Measurements from ENCODE around the gene TMEM184B. TPM values are rescaled to one million over a fixed set of nuclear protein-coding genes. Genes with fewer than 3 reads are reported as not detected.

The TMEM184B gene
- total RNA-seq, 4 donors from 2014 or later, result 39.4 to 108 (median 75.3) TPM

- TF ChIP-seq EP300 (IDR thresholded peaks at IDR 0.05) (no peak), CTCF (IDR thresholded peaks at IDR 0.05) (no peak), POLR2AphosphoS5 (IDR thresholded peaks at IDR 0.05) (no peak), POLR2A (IDR thresholded peaks at IDR 0.05; ENCODE audit: low read depth) (no peak)
- no peak for DNase-seq (ENCODE audit: extremely low spot score)
Measured at GRCh38 chr22:38175206-38176118, 97.3 kb downstream of the TMEM184B start.

GRCh38 chr22:38174626-38175025 is 98.2 kb downstream of the TMEM184B start:
- no peaks in the 10 kb centered on the region for H3K36me3 ChIP-seq
- no peaks in the 10 kb centered on the region for H3K27me3 ChIP-seq
- H3K9me3 ChIP-seq, result no peaks in the 10 kb centered on the region
- peaks cover 48 to 67% (median 63%) of the 10 kb centered on the region in 4 donors for H3K4me1 ChIP-seq
- DNase-seq (ENCODE audit: extremely low spot score), result no peak
- H3K4me3 ChIP-seq, result no peak overlapping the region
- TF ChIP-seq CTCF (IDR thresholded peaks at IDR 0.05), result no peak
- TF ChIP-seq POLR2A (IDR thresholded peaks at IDR 0.05; ENCODE audit: low read depth), result no peak
- TF ChIP-seq POLR2AphosphoS5 (IDR thresholded peaks at IDR 0.05), result no peak
- no peak for TF ChIP-seq EP300 (IDR thresholded peaks at IDR 0.05)
- WGBS, result 87% methylated on average over 14 of the region's 14 CpGs
- intact Hi-C loops (cut with DNase I), result no loop called here
- H3K27ac ChIP-seq (replicated peaks in 1 of 4), result peak overlapping the region in 1 of 4 donors; percentile 90

More at GRCh38 chr22:38175206-38176118, 97.3 kb downstream of the TMEM184B start:
- Histone ChIP-seq H3K4me1 (peaks cover 49 to 75% (median 71%) of the 10 kb centered on the region in 4 donors), H3K9me3 (no peaks in the 10 kb centered on the region), H3K4me3 (no peak overlapping the region), H3K27me3 (no peaks in the 10 kb centered on the region), H3K36me3 (no peaks in the 10 kb centered on the region), H3K27ac (replicated peaks in 1 of 4) (peak overlapping the region; percentile 81 to 90 (median 84))
- WGBS, result 91% methylated on average over 15 of the region's 17 CpGs
- intact Hi-C loops (cut with DNase I), result no loop called here

GRCh38 chr22:38173641-38173906 is 99.2 kb downstream of the TMEM184B start:
- no peak overlapping the region for H3K4me3 ChIP-seq
- H3K9me3 ChIP-seq, result no peaks in the 10 kb centered on the region
- WGBS, result 91% methylated on average over 4 of the region's 4 CpGs
- H3K36me3 ChIP-seq, result peaks cover 0 to 7% (median 0%) of the 10 kb centered on the region in 4 donors
- no peak for DNase-seq (ENCODE audit: extremely low spot score)
- intact Hi-C loops (cut with DNase I), result no loop called here
- peaks cover 48 to 63% (median 60%) of the 10 kb centered on the region in 4 donors for H3K4me1 ChIP-seq
- H3K27ac ChIP-seq (replicated peaks in 1 of 4), result no peak overlapping the region
- H3K27me3 ChIP-seq, result no peaks in the 10 kb centered on the region
- TF ChIP-seq EP300 (IDR thresholded peaks at IDR 0.05), result no peak
- no peak for TF ChIP-seq POLR2AphosphoS5 (IDR thresholded peaks at IDR 0.05)
- TF ChIP-seq POLR2A (IDR thresholded peaks at IDR 0.05; ENCODE audit: low read depth), result no peak

GRCh38 chr22:38172832-38173640 is 99.8 kb downstream of the TMEM184B start:
- intact Hi-C loops (cut with DNase I), result no loop called here
- no peak overlapping the region for H3K4me3 ChIP-seq
- 65% methylated on average over 16 of the region's 16 CpGs for WGBS
- H3K27ac ChIP-seq (replicated peaks in 1 of 4), result peak overlapping the region in 3 of 4 donors; percentile 19 to 45 (median 42)
- peaks cover 0 to 7% (median 2%) of the 10 kb centered on the region in 4 donors for H3K36me3 ChIP-seq
- H3K27me3 ChIP-seq, result no peaks in the 10 kb centered on the region
- H3K9me3 ChIP-seq, result no peaks in the 10 kb centered on the region
- DNase-seq (ENCODE audit: extremely low spot score), result no peak
- H3K4me1 ChIP-seq, result peaks cover 43 to 63% (median 60%) of the 10 kb centered on the region in 4 donors
- no peak for TF ChIP-seq CTCF (IDR thresholded peaks at IDR 0.05)
- TF ChIP-seq POLR2AphosphoS5 (IDR thresholded peaks at IDR 0.05), result peak; percentile 58 to 81
